HEK293T (cell line): ENCODE measurements around the gene RNF212.

ENCODE experiments used
- CTCF ChIA-PET: fragments of 350-600 bp; formaldehyde crosslinking; extraction: SDS; loops from one replicate; lab custom pipeline; 2021; ENCODE audit warnings: antibody characterized with exemption, inconsistent platforms; lab: Yijun Ruan, JAX
- POLR2A ChIA-PET: fragments of 350-600 bp; formaldehyde crosslinking; extraction: SDS; loops from one replicate; lab custom pipeline; 2020; ENCODE audit warnings: antibody characterized with exemption, inconsistent platforms; lab: Yijun Ruan, JAX
- DNase-seq: peaks from one replicate; pipeline ENCODE4 v3.0.0; 2012; ENCODE audit warnings: mixed read lengths; ENCODE audit errors: extremely low spot score
- ARNT ChIP-seq: fragments of 450-650 bp; IDR thresholded peaks from 2 replicates; pipeline ENCODE4 v1.6.1; 2017; ENCODE audit warnings: mild to moderate bottlenecking
- BHLHE40 ChIP-seq: fragments of 450-650 bp; IDR thresholded peaks from 2 replicates; pipeline ENCODE4 v1.6.1; 2016; ENCODE audit warnings: mild to moderate bottlenecking, moderate library complexity, borderline replicate concordance
- CTBP1 ChIP-seq: fragments of 450-650 bp; IDR thresholded peaks from 2 replicates; pipeline ENCODE4 v1.6.1; 2016; ENCODE audit warnings: borderline replicate concordance
- ELF4 ChIP-seq: fragments of 450-650 bp; IDR thresholded peaks from 2 replicates; pipeline ENCODE4 v1.6.1; 2017; ENCODE audit warnings: antibody characterized with exemption
- FOXA1 ChIP-seq: fragments of 450-650 bp; IDR thresholded peaks from 2 replicates; pipeline ENCODE4 v1.6.1; 2016; ENCODE audit warnings: mild to moderate bottlenecking
- FOXK2 ChIP-seq: fragments of 450-650 bp; IDR thresholded peaks from 2 replicates; pipeline ENCODE4 v1.6.1; 2016; ENCODE audit warnings: mild to moderate bottlenecking
- FOXM1 ChIP-seq: fragments of 450-650 bp; IDR thresholded peaks from 2 replicates; pipeline ENCODE4 v1.6.1; 2017; ENCODE audit warnings: mild to moderate bottlenecking, borderline replicate concordance
- HDGF ChIP-seq: fragments of 450-650 bp; IDR thresholded peaks from 2 replicates; pipeline ENCODE4 v1.6.1; 2017; ENCODE audit warnings: antibody characterized with exemption, borderline replicate concordance
- L3MBTL2 ChIP-seq: fragments of 450-650 bp; conservative IDR thresholded peaks from 2 replicates; pipeline ENCODE4 v1.6.1; 2016; ENCODE audit warnings: mild to moderate bottlenecking
- LEF1 ChIP-seq: fragments of 450-650 bp; IDR thresholded peaks from 2 replicates; pipeline ENCODE4 v1.6.1; 2017; ENCODE audit warnings: mild to moderate bottlenecking, borderline replicate concordance
- NFRKB ChIP-seq: fragments of 450-650 bp; IDR thresholded peaks from 2 replicates; pipeline ENCODE4 v1.6.1; 2016; ENCODE audit warnings: mild to moderate bottlenecking, moderate library complexity
- PKNOX1 ChIP-seq: fragments of 450-650 bp; IDR thresholded peaks from 2 replicates; pipeline ENCODE4 v1.6.1; 2016
- SP1 ChIP-seq: fragments of 450-650 bp; IDR thresholded peaks from 2 replicates; pipeline ENCODE4 v1.6.1; 2017
- SUZ12 ChIP-seq: fragments of 450-650 bp; IDR thresholded peaks from 2 replicates; pipeline ENCODE4 v1.6.1; 2016; ENCODE audit warnings: mild to moderate bottlenecking
- TARDBP ChIP-seq: fragments of 450-650 bp; IDR thresholded peaks from 2 replicates; pipeline ENCODE4 v1.6.1; 2016
- ZNF384 ChIP-seq: fragments of 450-650 bp; IDR thresholded peaks from 2 replicates; pipeline ENCODE4 v1.6.1; 2016

The RNF212 gene

GRCh38 chr4:1045595-1046201 lies 67.7 kb downstream of the RNF212 start:
- TF ChIP-seq CTBP1, result no peak
- TF ChIP-seq ARNT, result no peak
- no peak for TF ChIP-seq ELF4
- TF ChIP-seq HDGF, result no peak
- TF ChIP-seq BHLHE40, result no peak
- no peak for TF ChIP-seq FOXK2
- TF ChIP-seq L3MBTL2, result no peak
- TF ChIP-seq TARDBP, result no peak
- no peak for TF ChIP-seq SUZ12
- TF ChIP-seq FOXA1, result no peak
- no peak for TF ChIP-seq ZNF384
- no peak for TF ChIP-seq PKNOX1
- ChIA-PET CTCF (no interaction called here), POLR2A (no interaction called here)
- peak; percentile 65 for DNase-seq

GRCh38 chr4:1045193-1045594 lies 68.2 kb downstream of the RNF212 start:
- TF ChIP-seq L3MBTL2 (no peak), CTBP1 (no peak)
- CTCF ChIA-PET, result no interaction called here
- no peak for DNase-seq
- POLR2A ChIA-PET, result no interaction called here

GRCh38 chr4:1044469-1045192 lies 68.7 kb downstream of the RNF212 start:
- TF ChIP-seq SUZ12, result no peak
- TF ChIP-seq ARNT, result no peak
- TF ChIP-seq TARDBP, result no peak
- TF ChIP-seq L3MBTL2, result no peak
- TF ChIP-seq BHLHE40, result no peak
- TF ChIP-seq ELF4, result no peak
- no peak for TF ChIP-seq ZNF384
- no peak for TF ChIP-seq FOXA1
- no peak for DNase-seq
- ChIA-PET POLR2A (no interaction called here), CTCF (no interaction called here)

GRCh38 chr4:1043651-1044468 lies 69.5 kb downstream of the RNF212 start:
- TF ChIP-seq SP1 (no peak), PKNOX1 (peak; percentile 85)
- ChIA-PET CTCF (no interaction called here), POLR2A (interaction anchor here (1.0 kb wide), 1 partner anchor 9 kb away, joined by 3 read pairs; no protein-coding TSS in a partner anchor)
- DNase-seq, result no peak

- TF ChIP-seq FOXA1 (no peak), ARNT (no peak), CTBP1 (no peak), L3MBTL2 (no peak), LEF1 (no peak), BHLHE40 (no peak), FOXK2 (no peak)
- no peak for DNase-seq
- POLR2A ChIA-PET, result interaction anchor here (1.0 kb wide), 1 partner anchor 10 kb away, joined by 3 read pairs; no protein-coding TSS in a partner anchor
Observed at GRCh38 chr4:1043162-1043561, 70.2 kb downstream of the RNF212 start.

GRCh38 chr4:1042352-1043055 lies 70.9 kb downstream of the RNF212 start:
- ChIA-PET CTCF (no interaction called here), POLR2A (no interaction called here)
- no peak for TF ChIP-seq ARNT
- TF ChIP-seq HDGF, result no peak
- no peak for TF ChIP-seq SP1
- TF ChIP-seq CTBP1, result no peak
- TF ChIP-seq SUZ12, result no peak
- TF ChIP-seq PKNOX1, result no peak
- TF ChIP-seq LEF1, result no peak
- TF ChIP-seq L3MBTL2, result no peak
- TF ChIP-seq NFRKB, result no peak
- TF ChIP-seq ZNF384, result no peak
- TF ChIP-seq FOXA1, result no peak
- no peak for TF ChIP-seq FOXK2
- no peak for TF ChIP-seq BHLHE40
- no peak for TF ChIP-seq FOXM1
- TF ChIP-seq ELF4, result no peak
- TF ChIP-seq TARDBP, result no peak
- DNase-seq, result no peak

More at GRCh38 chr4:1043162-1043561, 70.2 kb downstream of the RNF212 start:
- CTCF ChIA-PET, result no interaction called here
